ENCODE measurements around the gene LAMP2.
"Not testable (repeated sequence)": the region's sequence is repeated elsewhere in the genome, so short reads cannot be mapped to it uniquely, and the experiment has no call there.

DNA sequence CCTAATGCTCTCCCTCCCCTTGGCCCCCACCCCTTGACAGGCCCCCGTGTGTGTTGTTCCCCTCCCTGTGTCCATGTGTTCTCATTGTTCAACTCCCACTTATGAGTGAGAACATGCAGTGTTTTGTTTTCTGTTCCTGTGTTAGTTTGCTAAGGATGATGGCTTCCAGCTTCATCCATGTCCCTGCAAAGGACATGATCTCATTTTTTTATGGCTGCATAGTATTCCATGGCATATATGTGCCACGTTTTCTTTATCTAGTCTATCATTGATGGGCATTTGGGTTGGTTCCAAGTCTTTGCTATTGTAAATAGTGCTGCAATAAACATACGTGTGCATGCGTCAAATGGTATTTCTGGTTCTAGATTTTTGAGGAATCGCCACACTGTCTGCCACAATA lies 561 bp upstream of the LAMP2 start:
- TF ChIP-seq POLR2A (IDR thresholded peaks at IDR 0.05) = not testable (repeated sequence)
- TF ChIP-seq, protein P1, sequence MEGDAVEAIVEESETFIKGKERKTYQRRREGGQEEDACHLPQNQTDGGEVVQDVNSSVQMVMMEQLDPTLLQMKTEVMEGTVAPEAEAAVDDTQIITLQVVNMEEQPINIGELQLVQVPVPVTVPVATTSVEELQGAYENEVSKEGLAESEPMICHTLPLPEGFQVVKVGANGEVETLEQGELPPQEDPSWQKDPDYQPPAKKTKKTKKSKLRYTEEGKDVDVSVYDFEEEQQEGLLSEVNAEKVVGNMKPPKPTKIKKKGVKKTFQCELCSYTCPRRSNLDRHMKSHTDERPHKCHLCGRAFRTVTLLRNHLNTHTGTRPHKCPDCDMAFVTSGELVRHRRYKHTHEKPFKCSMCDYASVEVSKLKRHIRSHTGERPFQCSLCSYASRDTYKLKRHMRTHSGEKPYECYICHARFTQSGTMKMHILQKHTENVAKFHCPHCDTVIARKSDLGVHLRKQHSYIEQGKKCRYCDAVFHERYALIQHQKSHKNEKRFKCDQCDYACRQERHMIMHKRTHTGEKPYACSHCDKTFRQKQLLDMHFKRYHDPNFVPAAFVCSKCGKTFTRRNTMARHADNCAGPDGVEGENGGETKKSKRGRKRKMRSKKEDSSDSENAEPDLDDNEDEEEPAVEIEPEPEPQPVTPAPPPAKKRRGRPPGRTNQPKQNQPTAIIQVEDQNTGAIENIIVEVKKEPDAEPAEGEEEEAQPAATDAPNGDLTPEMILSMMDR (IDR thresholded peaks at IDR 0.05) = not testable (repeated sequence)

Measured in body of pancreas (tissue), 4 donors.